SK-N-SH (cell line): ENCODE data around the gene LPAR1. TPM values are rescaled to one million over a fixed set of nuclear protein-coding genes. Genes with fewer than 3 reads are reported as not detected.

Experiments used
- CTCF ChIA-PET: fragments of 300-600, 350-600 bp; formaldehyde crosslinking; extraction: SDS; loops from one replicate; lab custom pipeline; 2021; lab: Yijun Ruan, JAX
- POLR2A ChIA-PET: fragments of 350-600 bp; sonication (Branson Sonifier 250); formaldehyde crosslinking; extraction: SDS; loops from one replicate; lab custom pipeline; 2020; ENCODE audit warnings: antibody characterized with exemption, inconsistent platforms; lab: Yijun Ruan, JAX
- DNase-seq: peaks from one replicate; pipeline ENCODE4 v3.0.0; 2012
- H2AFZ ChIP-seq: fragments of 200-600 bp; sonication (generic); 2 replicates; pipeline ENCODE4 v1.8.1; 2016; ENCODE audit warnings: antibody characterized with exemption, mild to moderate bottlenecking, low read depth
- H3F3A ChIP-seq: fragments of 200-600 bp; sonication (generic); replicated peaks from 2 replicates; pipeline ENCODE3; 2016; ENCODE audit warnings: antibody characterized with exemption, mild to moderate bottlenecking; ENCODE audit not compliant: insufficient read depth
- H3K27ac ChIP-seq, 2 experiments: fragments of 200-500 bp in 1 of 2; fragments of 200-600 bp in 1 of 2; sonication (Bioruptor generic) in 1 of 2; sonication (generic), shearing (Covaris generic) in 1 of 2; 2 replicates each; pipeline versions ENCODE4 v1.5.1 to v1.6.1; 2014 to 2016; ENCODE audit warnings: low read depth in 2 of 2, inconsistent platforms in 1 of 2, low read length in 1 of 2, mild to moderate bottlenecking in 1 of 2, mixed read lengths in 1 of 2
- H3K27me3 ChIP-seq: fragments of 200-600 bp; sonication (generic), shearing (Covaris generic); 2 replicates; pipeline ENCODE4 v1.6.1; 2016; ENCODE audit warnings: mixed run types; ENCODE audit not compliant: insufficient read depth
- H3K36me3 ChIP-seq, 2 experiments: fragments of 200-500 bp in 1 of 2; fragments of 200-600 bp in 1 of 2; sonication (Bioruptor generic) in 1 of 2; sonication (generic) in 1 of 2; replicated peaks in 1 of 2; 2 replicates each; pipeline versions ENCODE3 to v1.5.1; 2014 to 2016; ENCODE audit warnings: low read length in 1 of 2, mild to moderate bottlenecking in 1 of 2; ENCODE audit not compliant: insufficient read depth in 2 of 2, control insufficient read depth in 1 of 2
- H3K4me1 ChIP-seq, 2 experiments: fragments of 200-500 bp in 1 of 2; fragments of 200-600 bp in 1 of 2; sonication (Bioruptor generic) in 1 of 2; sonication (generic), shearing (Covaris generic) in 1 of 2; 2 replicates each; pipeline versions ENCODE4 v1.5.1 to v1.6.1; 2014 to 2016; ENCODE audit warnings: low read depth in 1 of 2, low read length in 1 of 2, mixed run types in 1 of 2; ENCODE audit not compliant: insufficient read depth in 2 of 2, control insufficient read depth in 1 of 2
- H3K4me2 ChIP-seq: fragments of 200-600 bp; sonication (generic), shearing (Covaris generic); 2 replicates; pipeline ENCODE4 v1.6.1; 2017; ENCODE audit warnings: mixed run types
- H3K4me3 ChIP-seq, 2 experiments: fragments of 200-500 bp in 1 of 2; fragments of 200-600 bp in 1 of 2; sonication (Bioruptor generic) in 1 of 2; sonication (generic), shearing (Covaris generic) in 1 of 2; 2 replicates each; pipeline versions ENCODE4 v1.5.1 to v1.8.1; 2014 to 2016; ENCODE audit warnings: low read depth in 2 of 2, inconsistent platforms in 1 of 2, low read length in 1 of 2, mild to moderate bottlenecking in 1 of 2, mixed read lengths in 1 of 2, moderate library complexity in 1 of 2
- H3K79me2 ChIP-seq: fragments of 200-600 bp; sonication (generic); 2 replicates; pipeline ENCODE4 v1.8.1; 2017; ENCODE audit warnings: mild to moderate bottlenecking; ENCODE audit not compliant: insufficient read depth
- H3K9ac ChIP-seq: fragments of 200-600 bp; sonication (generic); 2 replicates; pipeline ENCODE4 v1.6.1; 2017; ENCODE audit warnings: mixed run types
- H3K9me2 ChIP-seq: fragments of 200-600 bp; sonication (generic); 2 replicates; pipeline ENCODE4 v1.6.1; 2017; ENCODE audit warnings: mixed run types
- H3K9me3 ChIP-seq: fragments of 200-600 bp; sonication (generic); 2 replicates; pipeline ENCODE4 v1.6.1; 2017; ENCODE audit warnings: mixed run types, mild to moderate bottlenecking, moderate library complexity
- H4K20me1 ChIP-seq: fragments of 200-600 bp; sonication (generic); 2 replicates; pipeline ENCODE4 v1.6.1; 2017; ENCODE audit warnings: mild to moderate bottlenecking, mixed run types; ENCODE audit not compliant: insufficient read depth
- ELF1 ChIP-seq: IDR thresholded peaks from 2 replicates; pipeline ENCODE4 v1.4.0; 2012
- EZH2phosphoT487 ChIP-seq: fragments of 200-600 bp; sonication (generic); IDR thresholded peaks from 2 replicates; pipeline ENCODE4 v1.6.1; 2017; ENCODE audit warnings: low read depth, mixed run types, mild to moderate bottlenecking, antibody characterized with exemption, moderate library complexity, borderline replicate concordance
- FOXM1 ChIP-seq: IDR thresholded peaks from 2 replicates; pipeline ENCODE4 v1.4.0; 2012; ENCODE audit warnings: low read depth, mild to moderate bottlenecking
- GABPA ChIP-seq: IDR thresholded peaks from 2 replicates; pipeline ENCODE4 v1.4.0; 2012; ENCODE audit warnings: low read depth, mild to moderate bottlenecking
- GATA2 ChIP-seq: sonication (generic); formaldehyde crosslinking; IDR thresholded peaks from 2 replicates; pipeline ENCODE4 v1.5.0; 2020; ENCODE audit warnings: mild to moderate bottlenecking, missing genetic modification reagents
- JUND ChIP-seq: IDR thresholded peaks from 2 replicates; pipeline ENCODE4 v1.4.0; 2012
- MXI1 ChIP-seq: IDR thresholded peaks from 2 replicates; pipeline ENCODE4 v1.6.1; 2012; ENCODE audit warnings: mild to moderate bottlenecking, low read depth, low read length, improper control_type of control experiment
- NRF1 ChIP-seq: IDR thresholded peaks from 2 replicates; pipeline ENCODE4 v1.6.1; 2012; ENCODE audit warnings: low read depth, mild to moderate bottlenecking, low read length
- POLR2AphosphoS5 ChIP-seq: IDR thresholded peaks from 2 replicates; pipeline ENCODE4 v1.6.1; 2012; ENCODE audit warnings: low read depth, low read length
- RCOR1 ChIP-seq: fragments of 150-350 bp; IDR thresholded peaks from 2 replicates; pipeline ENCODE4 v1.6.1; 2017; ENCODE audit warnings: antibody characterized with exemption, low read length
- SIN3A ChIP-seq: IDR thresholded peaks from 2 replicates; pipeline ENCODE4 v1.6.1; 2012; ENCODE audit warnings: low read depth, mild to moderate bottlenecking, low read length, moderate library complexity, borderline replicate concordance
- TCF12 ChIP-seq: IDR thresholded peaks from 2 replicates; pipeline ENCODE4 v1.4.0; 2012
- USF2 ChIP-seq: fragments of 150-350 bp; IDR thresholded peaks from 2 replicates; pipeline ENCODE4 v1.6.1; 2017; ENCODE audit warnings: antibody characterized with exemption, low read length, low read depth, borderline replicate concordance
- WGBS: methylation state at CpG from one replicate; pipeline ENCODE4 v1.1.6; 2017; ENCODE audit warnings: low lambda C conversion rate; 5-methylcytosine and 5-hydroxymethylcytosine counted together
- polyA plus RNA-seq, 3 experiments: library from polyadenylated mRNA; depleted of rRNA; stranded (reverse); fragments of >200 nt; gene quantifications; 2 replicates each; pipeline ENCODE4 v1.2.3, GENCODE V29; 2012
- TF ChIP-seq, protein P1 (sequence below): IDR thresholded peaks from 2 replicates; pipeline ENCODE4 v1.4.0; 2012; ENCODE audit warnings: low read depth, borderline replicate concordance
- TF ChIP-seq, protein P2 (sequence below): IDR thresholded peaks from 2 replicates; pipeline ENCODE4 v1.4.0; 2012; ENCODE audit warnings: low read depth, borderline replicate concordance
- TF ChIP-seq, protein P3 (sequence below): IDR thresholded peaks from 2 replicates; pipeline ENCODE4 v1.6.1; 2012; ENCODE audit warnings: mild to moderate bottlenecking, low read depth, low read length, moderate library complexity
- TF ChIP-seq, protein P4 (sequence below): fragments of 200-600 bp; sonication (generic); IDR thresholded peaks from 2 replicates; pipeline ENCODE4 v1.6.1; 2017; ENCODE audit warnings: antibody characterized with exemption, mild to moderate bottlenecking, moderate library complexity

Gene LPAR1
- polyA plus RNA-seq, 1 of the 3 experiments (the other 2 are of a cell fraction), result 9.4 TPM

GRCh38 chr9:111068771-111069170 is 30.5 kb upstream of the LPAR1 start:
- Histone ChIP-seq H3K4me1 (peaks cover 8 to 17% of the 10 kb centered on the region in 2 experiments; a peak in 3 of 4 replicates), H3K9me3 (no peaks in the 10 kb centered on the region), H3K4me3 (no peak overlapping the region), H3K9ac (no peak overlapping the region), H3F3A (no peaks in the 10 kb centered on the region), H3K4me2 (no peak overlapping the region), H3K27me3 (no peaks in the 10 kb centered on the region), H3K36me3 (no peaks in the 10 kb centered on the region), H3K27ac (no peak overlapping the region), H3K79me2 (no peaks in the 10 kb centered on the region), H3K9me2 (no peaks in the 10 kb centered on the region), H4K20me1 (no peaks in the 10 kb centered on the region), H2AFZ (no peak overlapping the region)
- CTCF ChIA-PET, result interaction anchor here (0.7 to 0.8 kb wide), 3 partner anchors 13 to 233 kb away, joined by 3 read pairs; no protein-coding TSS in a partner anchor
- 78% methylated on average over 4 of the region's 4 CpGs for WGBS
- DNase-seq, result no peak
- POLR2A ChIA-PET, result no interaction called here
- no peak for TF ChIP-seq MXI1
- TF ChIP-seq, protein P1, sequence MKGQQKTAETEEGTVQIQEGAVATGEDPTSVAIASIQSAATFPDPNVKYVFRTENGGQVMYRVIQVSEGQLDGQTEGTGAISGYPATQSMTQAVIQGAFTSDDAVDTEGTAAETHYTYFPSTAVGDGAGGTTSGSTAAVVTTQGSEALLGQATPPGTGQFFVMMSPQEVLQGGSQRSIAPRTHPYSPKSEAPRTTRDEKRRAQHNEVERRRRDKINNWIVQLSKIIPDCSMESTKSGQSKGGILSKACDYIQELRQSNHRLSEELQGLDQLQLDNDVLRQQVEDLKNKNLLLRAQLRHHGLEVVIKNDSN, result no peak
- no peak for TF ChIP-seq RCOR1

DNA sequence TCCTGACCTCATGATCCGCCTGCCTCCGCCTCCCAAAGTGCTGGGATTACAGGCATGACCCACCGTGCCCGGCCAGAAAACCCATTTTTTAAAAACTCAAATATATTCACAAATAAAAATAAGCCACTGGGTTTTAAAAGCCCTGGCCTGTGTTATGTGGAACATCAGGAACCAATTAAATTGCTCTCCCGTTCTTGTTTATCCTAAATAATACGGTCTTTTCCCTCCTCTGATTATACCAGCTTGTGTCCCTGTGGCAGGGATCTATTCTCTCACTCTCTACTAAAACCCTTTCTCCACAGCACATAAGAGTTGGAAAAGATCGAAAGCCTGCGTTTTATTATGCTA is 30.1 kb upstream of the LPAR1 start:
- Histone ChIP-seq H3K36me3 (no peaks in the 10 kb centered on the region), H2AFZ (no peak overlapping the region), H3K4me1 (peaks cover 8 to 17% of the 10 kb centered on the region in 2 experiments; a peak in 3 of 4 replicates), H3K27ac (no peak overlapping the region), H3K4me3 (no peak overlapping the region), H3K9me3 (no peaks in the 10 kb centered on the region), H3F3A (no peaks in the 10 kb centered on the region), H4K20me1 (no peaks in the 10 kb centered on the region), H3K9me2 (no peaks in the 10 kb centered on the region), H3K27me3 (no peaks in the 10 kb centered on the region), H3K79me2 (no peaks in the 10 kb centered on the region), H3K9ac (no peak overlapping the region), H3K4me2 (no peak overlapping the region)
- DNase-seq, result peak; percentile 20
- WGBS, result 86% methylated on average over 8 of the region's 8 CpGs
- ChIA-PET POLR2A (no interaction called here), CTCF (interaction anchor here (0.7 to 0.8 kb wide), 2 partner anchors 13 to 233 kb away, joined by 3 read pairs; no protein-coding TSS in a partner anchor)
- no peak for TF ChIP-seq FOXM1
- no peak for TF ChIP-seq POLR2AphosphoS5
- TF ChIP-seq, protein P2, sequence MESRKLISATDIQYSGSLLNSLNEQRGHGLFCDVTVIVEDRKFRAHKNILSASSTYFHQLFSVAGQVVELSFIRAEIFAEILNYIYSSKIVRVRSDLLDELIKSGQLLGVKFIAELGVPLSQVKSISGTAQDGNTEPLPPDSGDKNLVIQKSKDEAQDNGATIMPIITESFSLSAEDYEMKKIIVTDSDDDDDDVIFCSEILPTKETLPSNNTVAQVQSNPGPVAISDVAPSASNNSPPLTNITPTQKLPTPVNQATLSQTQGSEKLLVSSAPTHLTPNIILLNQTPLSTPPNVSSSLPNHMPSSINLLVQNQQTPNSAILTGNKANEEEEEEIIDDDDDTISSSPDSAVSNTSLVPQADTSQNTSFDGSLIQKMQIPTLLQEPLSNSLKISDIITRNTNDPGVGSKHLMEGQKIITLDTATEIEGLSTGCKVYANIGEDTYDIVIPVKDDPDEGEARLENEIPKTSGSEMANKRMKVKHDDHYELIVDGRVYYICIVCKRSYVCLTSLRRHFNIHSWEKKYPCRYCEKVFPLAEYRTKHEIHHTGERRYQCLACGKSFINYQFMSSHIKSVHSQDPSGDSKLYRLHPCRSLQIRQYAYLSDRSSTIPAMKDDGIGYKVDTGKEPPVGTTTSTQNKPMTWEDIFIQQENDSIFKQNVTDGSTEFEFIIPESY, result no peak
- TF ChIP-seq GATA2, result no peak
- TF ChIP-seq, protein P3, sequence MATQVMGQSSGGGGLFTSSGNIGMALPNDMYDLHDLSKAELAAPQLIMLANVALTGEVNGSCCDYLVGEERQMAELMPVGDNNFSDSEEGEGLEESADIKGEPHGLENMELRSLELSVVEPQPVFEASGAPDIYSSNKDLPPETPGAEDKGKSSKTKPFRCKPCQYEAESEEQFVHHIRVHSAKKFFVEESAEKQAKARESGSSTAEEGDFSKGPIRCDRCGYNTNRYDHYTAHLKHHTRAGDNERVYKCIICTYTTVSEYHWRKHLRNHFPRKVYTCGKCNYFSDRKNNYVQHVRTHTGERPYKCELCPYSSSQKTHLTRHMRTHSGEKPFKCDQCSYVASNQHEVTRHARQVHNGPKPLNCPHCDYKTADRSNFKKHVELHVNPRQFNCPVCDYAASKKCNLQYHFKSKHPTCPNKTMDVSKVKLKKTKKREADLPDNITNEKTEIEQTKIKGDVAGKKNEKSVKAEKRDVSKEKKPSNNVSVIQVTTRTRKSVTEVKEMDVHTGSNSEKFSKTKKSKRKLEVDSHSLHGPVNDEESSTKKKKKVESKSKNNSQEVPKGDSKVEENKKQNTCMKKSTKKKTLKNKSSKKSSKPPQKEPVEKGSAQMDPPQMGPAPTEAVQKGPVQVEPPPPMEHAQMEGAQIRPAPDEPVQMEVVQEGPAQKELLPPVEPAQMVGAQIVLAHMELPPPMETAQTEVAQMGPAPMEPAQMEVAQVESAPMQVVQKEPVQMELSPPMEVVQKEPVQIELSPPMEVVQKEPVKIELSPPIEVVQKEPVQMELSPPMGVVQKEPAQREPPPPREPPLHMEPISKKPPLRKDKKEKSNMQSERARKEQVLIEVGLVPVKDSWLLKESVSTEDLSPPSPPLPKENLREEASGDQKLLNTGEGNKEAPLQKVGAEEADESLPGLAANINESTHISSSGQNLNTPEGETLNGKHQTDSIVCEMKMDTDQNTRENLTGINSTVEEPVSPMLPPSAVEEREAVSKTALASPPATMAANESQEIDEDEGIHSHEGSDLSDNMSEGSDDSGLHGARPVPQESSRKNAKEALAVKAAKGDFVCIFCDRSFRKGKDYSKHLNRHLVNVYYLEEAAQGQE, result no peak
- TF ChIP-seq ELF1, result no peak
- no peak for TF ChIP-seq GABPA
- no peak for TF ChIP-seq NRF1
- TF ChIP-seq RCOR1, result no peak
- no peak for TF ChIP-seq EZH2phosphoT487
- no peak for TF ChIP-seq USF2
- no peak for TF ChIP-seq TCF12
- TF ChIP-seq MXI1, result no peak
- no peak for TF ChIP-seq JUND
- TF ChIP-seq SIN3A, result no peak
- TF ChIP-seq, protein P1, result no peak
- TF ChIP-seq, protein P4, sequence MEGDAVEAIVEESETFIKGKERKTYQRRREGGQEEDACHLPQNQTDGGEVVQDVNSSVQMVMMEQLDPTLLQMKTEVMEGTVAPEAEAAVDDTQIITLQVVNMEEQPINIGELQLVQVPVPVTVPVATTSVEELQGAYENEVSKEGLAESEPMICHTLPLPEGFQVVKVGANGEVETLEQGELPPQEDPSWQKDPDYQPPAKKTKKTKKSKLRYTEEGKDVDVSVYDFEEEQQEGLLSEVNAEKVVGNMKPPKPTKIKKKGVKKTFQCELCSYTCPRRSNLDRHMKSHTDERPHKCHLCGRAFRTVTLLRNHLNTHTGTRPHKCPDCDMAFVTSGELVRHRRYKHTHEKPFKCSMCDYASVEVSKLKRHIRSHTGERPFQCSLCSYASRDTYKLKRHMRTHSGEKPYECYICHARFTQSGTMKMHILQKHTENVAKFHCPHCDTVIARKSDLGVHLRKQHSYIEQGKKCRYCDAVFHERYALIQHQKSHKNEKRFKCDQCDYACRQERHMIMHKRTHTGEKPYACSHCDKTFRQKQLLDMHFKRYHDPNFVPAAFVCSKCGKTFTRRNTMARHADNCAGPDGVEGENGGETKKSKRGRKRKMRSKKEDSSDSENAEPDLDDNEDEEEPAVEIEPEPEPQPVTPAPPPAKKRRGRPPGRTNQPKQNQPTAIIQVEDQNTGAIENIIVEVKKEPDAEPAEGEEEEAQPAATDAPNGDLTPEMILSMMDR, result no peak
